Ascending aorta (tissue), 2 donors: Measurements from ENCODE around the gene TAGLN3. TPM values are rescaled to one million over a fixed set of nuclear protein-coding genes. Genes with fewer than 3 reads are reported as not detected.

ENCODE experiments used
- DNase-seq, 2 donors: peaks; one replicate each; pipeline ENCODE4 v3.0.0-alpha.2; 2019; ENCODE audit warnings: low spot score in 2 of 2
- H3K27ac ChIP-seq, 2 donors: fragments of 200-600 bp; sonication (generic); one replicate each; pipeline ENCODE4 v1.5.1; 2016 to 2017; ENCODE audit warnings: mild to moderate bottlenecking in 1 of 2
- H3K27me3 ChIP-seq: fragments of 200-600 bp; sonication (generic); one replicate; pipeline ENCODE4 v1.5.1; 2017
- H3K36me3 ChIP-seq, 2 donors: fragments of 200-600 bp; sonication (generic); one replicate each; pipeline ENCODE4 v1.5.1; 2016
- H3K4me1 ChIP-seq, 2 donors: fragments of 200-600 bp; sonication (generic); one replicate each; pipeline ENCODE4 v1.5.1; 2016 to 2017; ENCODE audit warnings: mild to moderate bottlenecking in 1 of 2
- H3K4me3 ChIP-seq, 2 donors: fragments of 200-600 bp; sonication (generic); one replicate each; pipeline ENCODE4 v1.5.1; 2016 to 2017; ENCODE audit warnings: mild to moderate bottlenecking in 1 of 2
- H3K9me3 ChIP-seq, 2 donors: fragments of 200-600 bp; sonication (generic); one replicate each; pipeline ENCODE4 v1.5.1; 2016
- intact Hi-C: fragments of 100-400 bp; cut with DNase I; formaldehyde crosslinking; loops from one replicate; pipeline ENCODE4 v1.15.1; 2023
- total RNA-seq: library from RNA; depleted of rRNA; stranded (reverse); fragments of >200 nt; gene quantifications from one replicate; pipeline ENCODE4 v1.1.0, GENCODE V29; 2016
- TF ChIP-seq, protein P1 (sequence below), 3 experiments: fragments of 200-600 bp in 2 of 3; fragments of 450-650 bp in 1 of 3; sonication (generic) in 2 of 3; IDR thresholded peaks; one replicate each; pipeline ENCODE4 v1.5.1; 2016 to 2019; ENCODE audit warnings: antibody characterized with exemption in 3 of 3, mild to moderate bottlenecking in 1 of 3, moderate library complexity in 1 of 3

Gene TAGLN3
- total RNA-seq, 1 donor from 2014 or later, result not detected

DNA sequence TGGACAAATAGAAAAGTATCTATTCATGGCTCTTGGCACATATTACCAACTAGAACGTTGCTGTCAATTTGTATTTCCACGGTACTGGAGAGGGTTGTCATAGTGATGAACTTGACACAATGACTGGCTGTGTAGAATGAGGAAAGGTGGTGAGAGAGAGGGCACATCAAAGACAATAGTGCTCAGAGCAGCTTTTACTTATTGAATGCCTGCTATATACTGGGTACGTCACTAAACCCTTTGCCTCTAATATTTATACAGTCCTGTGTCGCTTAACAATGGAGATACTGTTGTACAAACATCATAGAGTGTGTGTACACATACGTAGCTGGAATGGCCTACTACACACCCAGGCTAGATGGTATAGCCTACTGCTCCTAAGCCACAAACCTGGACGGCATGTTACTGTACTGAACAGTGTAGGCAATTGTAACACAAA, 44.1 kb downstream of the TAGLN3 start:
- Histone ChIP-seq H3K27ac (no peak overlapping the region), H3K4me3 (no peak overlapping the region), H3K4me1 (peaks cover 0 to 2% of the 10 kb centered on the region in 2 donors), H3K27me3 (no peaks in the 10 kb centered on the region), H3K36me3 (no peaks in the 10 kb centered on the region), H3K9me3 (no peaks in the 10 kb centered on the region)
- TF ChIP-seq, protein P1, sequence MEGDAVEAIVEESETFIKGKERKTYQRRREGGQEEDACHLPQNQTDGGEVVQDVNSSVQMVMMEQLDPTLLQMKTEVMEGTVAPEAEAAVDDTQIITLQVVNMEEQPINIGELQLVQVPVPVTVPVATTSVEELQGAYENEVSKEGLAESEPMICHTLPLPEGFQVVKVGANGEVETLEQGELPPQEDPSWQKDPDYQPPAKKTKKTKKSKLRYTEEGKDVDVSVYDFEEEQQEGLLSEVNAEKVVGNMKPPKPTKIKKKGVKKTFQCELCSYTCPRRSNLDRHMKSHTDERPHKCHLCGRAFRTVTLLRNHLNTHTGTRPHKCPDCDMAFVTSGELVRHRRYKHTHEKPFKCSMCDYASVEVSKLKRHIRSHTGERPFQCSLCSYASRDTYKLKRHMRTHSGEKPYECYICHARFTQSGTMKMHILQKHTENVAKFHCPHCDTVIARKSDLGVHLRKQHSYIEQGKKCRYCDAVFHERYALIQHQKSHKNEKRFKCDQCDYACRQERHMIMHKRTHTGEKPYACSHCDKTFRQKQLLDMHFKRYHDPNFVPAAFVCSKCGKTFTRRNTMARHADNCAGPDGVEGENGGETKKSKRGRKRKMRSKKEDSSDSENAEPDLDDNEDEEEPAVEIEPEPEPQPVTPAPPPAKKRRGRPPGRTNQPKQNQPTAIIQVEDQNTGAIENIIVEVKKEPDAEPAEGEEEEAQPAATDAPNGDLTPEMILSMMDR (IDR thresholded peaks at IDR 0.05), result no peak
- intact Hi-C loops, result no loop called here
- DNase-seq, result no peak

DNA sequence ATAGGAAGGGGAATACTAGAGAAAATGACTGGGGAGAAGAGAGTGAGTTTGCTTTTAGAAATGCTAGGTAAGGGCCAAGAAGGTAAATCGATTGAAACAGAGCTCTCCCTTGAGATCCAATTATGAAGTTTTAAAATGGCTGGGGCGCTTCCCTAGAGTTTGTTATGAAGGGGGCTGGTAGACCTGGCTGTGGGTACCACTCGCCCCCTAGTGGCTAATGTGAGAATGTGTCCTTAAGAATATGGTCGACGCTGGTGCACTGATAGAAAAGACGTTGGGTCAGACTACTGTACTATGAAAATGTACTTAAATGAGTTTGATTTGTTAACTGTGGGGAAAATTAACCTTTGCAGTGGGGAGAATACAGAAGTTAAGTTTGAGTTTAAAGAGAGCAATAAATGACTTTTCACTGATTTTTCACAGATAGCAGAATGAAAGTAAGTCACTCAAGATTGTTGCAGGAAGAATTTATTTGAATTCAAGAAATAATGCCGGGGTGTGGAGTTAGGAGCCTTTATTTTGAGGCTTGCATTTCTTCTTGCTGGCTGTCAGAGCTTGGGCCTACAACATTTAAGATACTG, 45.0 kb downstream of the TAGLN3 start:
- Histone ChIP-seq H3K27ac (no peak overlapping the region), H3K4me3 (peak overlapping the region; percentile 8 to 19), H3K9me3 (no peaks in the 10 kb centered on the region), H3K27me3 (no peaks in the 10 kb centered on the region), H3K4me1 (peaks cover 0 to 2% of the 10 kb centered on the region in 2 donors), H3K36me3 (no peaks in the 10 kb centered on the region)
- intact Hi-C loops, result no loop called here
- peak in 1 of 2 donors; percentile 64 for DNase-seq
- TF ChIP-seq, protein P1 (IDR thresholded peaks at IDR 0.05), result peak; percentile 48 to 83 (median 76)

DNA sequence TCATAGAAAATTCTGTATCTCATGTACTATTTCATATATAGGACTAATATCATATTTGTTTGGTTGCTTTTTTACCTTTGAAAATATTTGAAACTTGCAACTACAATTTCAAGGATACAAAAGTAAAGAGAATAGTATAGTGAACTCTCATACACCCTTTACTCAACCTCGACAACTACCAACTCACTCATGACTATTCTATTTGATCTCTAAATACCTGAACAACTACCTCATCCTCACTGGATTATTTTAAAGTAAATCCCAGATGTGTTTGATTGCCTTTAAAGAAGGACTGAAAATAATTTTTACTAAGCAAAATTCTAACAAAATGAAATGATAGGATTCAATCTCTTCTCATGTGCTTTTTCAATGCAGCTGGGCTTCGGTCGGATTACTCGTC, 47.9 kb downstream of the TAGLN3 start:
- intact Hi-C loops, result no loop called here
- DNase-seq, result no peak
- Histone ChIP-seq H3K36me3 (no peaks in the 10 kb centered on the region), H3K27ac (no peak overlapping the region), H3K9me3 (no peaks in the 10 kb centered on the region), H3K27me3 (no peaks in the 10 kb centered on the region), H3K4me3 (no peak overlapping the region), H3K4me1 (peaks cover 0 to 2% of the 10 kb centered on the region in 2 donors)
- TF ChIP-seq, protein P1 (IDR thresholded peaks at IDR 0.05), result no peak

DNA sequence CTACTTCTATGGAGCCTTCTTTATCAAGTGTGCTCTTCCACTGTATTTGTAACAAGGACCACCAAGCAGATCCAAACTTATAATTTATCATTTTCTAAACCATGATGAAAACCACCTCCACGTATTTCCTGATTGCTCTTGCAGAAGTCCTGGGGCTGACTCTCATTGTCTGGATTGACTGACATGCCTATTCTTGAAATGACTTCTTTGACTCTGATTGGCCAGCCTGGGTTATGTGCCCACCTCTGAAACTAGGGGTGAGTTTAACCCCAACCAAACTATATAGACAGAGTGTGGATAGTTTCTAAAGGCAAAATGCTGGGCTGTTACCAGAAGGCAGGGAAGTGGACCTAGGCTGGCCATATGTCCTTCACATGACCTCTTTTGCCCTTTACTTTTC, 48.5 kb downstream of the TAGLN3 start:
- Histone ChIP-seq H3K27ac (no peak overlapping the region), H3K4me1 (peaks cover 0 to 2% of the 10 kb centered on the region in 2 donors), H3K27me3 (no peaks in the 10 kb centered on the region), H3K4me3 (no peak overlapping the region), H3K36me3 (no peaks in the 10 kb centered on the region), H3K9me3 (no peaks in the 10 kb centered on the region)
- intact Hi-C loops, result no loop called here
- no peak for DNase-seq
- TF ChIP-seq, protein P1 (IDR thresholded peaks at IDR 0.05), result no peak

DNA sequence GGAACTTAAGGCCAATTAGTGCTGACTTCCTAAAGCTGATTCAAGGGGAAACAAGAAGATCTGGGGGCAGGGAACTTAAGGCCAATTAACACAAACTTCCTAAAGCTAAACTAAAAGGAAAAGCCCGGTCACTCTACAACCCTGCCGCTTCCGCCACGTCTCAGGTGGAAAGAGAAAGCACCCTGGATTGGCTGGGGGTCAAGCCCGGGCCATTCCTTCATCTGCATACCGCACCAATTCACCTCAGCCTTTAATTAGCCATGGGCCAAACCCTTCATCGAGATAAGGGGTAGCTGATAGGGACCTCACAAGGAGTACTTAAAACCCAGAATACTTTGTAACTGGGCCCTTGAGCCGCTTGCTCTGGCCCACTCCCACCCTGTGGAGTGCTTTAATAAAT, 50.2 kb downstream of the TAGLN3 start:
- H3K27me3 ChIP-seq, result no peaks in the 10 kb centered on the region

More for the DNA sequence above, 50.2 kb downstream of the TAGLN3 start:
- TF ChIP-seq, protein P1 (IDR thresholded peaks at IDR 0.05), result no peak
- Histone ChIP-seq H3K9me3 (no peaks in the 10 kb centered on the region), H3K4me3 (no peak overlapping the region), H3K27ac (no peak overlapping the region), H3K4me1 (peaks cover 0 to under 1% of the 10 kb centered on the region in 2 donors), H3K36me3 (no peaks in the 10 kb centered on the region)
- no peak for DNase-seq
- intact Hi-C loops, result no loop called here
